ENCODE data around the gene RTTN. TPM values are rescaled to one million over a fixed set of nuclear protein-coding genes. Genes with fewer than 3 reads are reported as not detected.

The RTTN gene
- total and polyA plus RNA-seq, 2 donors from 2014 or later = 6.3 to 12.3 TPM

GRCh38 chr18:70235478-70235877, 30.0 kb upstream of the RTTN start:
- Histone ChIP-seq H3K27me3 (ENCODE audit: control insufficient read depth, insufficient read depth, low read length) (no peaks in the 10 kb centered on the region), H3K4me1 (ENCODE audit: control insufficient read depth in 2 of 3, insufficient read depth in 2 of 3, low read depth in 1 of 3, low read length in 3 of 3) (no peaks in the 10 kb centered on the region), H3K9ac (ENCODE audit: low read length in 3 of 3) (no peak overlapping the region), H3K27ac (ENCODE audit: low read depth in 2 of 2, low read length in 2 of 2) (no peak overlapping the region), H3K36me3 (ENCODE audit: control insufficient read depth in 2 of 3, insufficient read depth in 3 of 3, low read length in 3 of 3) (no peaks in the 10 kb centered on the region), H3K4me3 (ENCODE audit: low read length in 3 of 3) (no peak overlapping the region), H3K9me3 (ENCODE audit: control insufficient read depth in 2 of 3, insufficient read depth in 1 of 3, low read length in 3 of 3) (no peaks in the 10 kb centered on the region)
- intact Hi-C loops (cut with DNase I) = no loop called here
- no peak for TF ChIP-seq CTCF (IDR thresholded peaks at IDR 0.05; ENCODE audit: borderline replicate concordance, extremely low read depth, insufficient read depth)
- DNase-seq (no peak), FAIRE-seq (no peak)

- Histone ChIP-seq H3K9ac (ENCODE audit: low read length in 3 of 3) (no peak overlapping the region), H3K4me1 (ENCODE audit: control insufficient read depth in 2 of 3, insufficient read depth in 2 of 3, low read depth in 1 of 3, low read length in 3 of 3) (no peaks in the 10 kb centered on the region), H3K4me3 (ENCODE audit: low read length in 3 of 3) (no peak overlapping the region), H3K27me3 (ENCODE audit: control insufficient read depth, insufficient read depth, low read length) (no peaks in the 10 kb centered on the region), H3K27ac (ENCODE audit: low read depth in 2 of 2, low read length in 2 of 2) (no peak overlapping the region), H3K36me3 (ENCODE audit: control insufficient read depth in 2 of 3, insufficient read depth in 3 of 3, low read length in 3 of 3) (no peaks in the 10 kb centered on the region), H3K9me3 (ENCODE audit: control insufficient read depth in 2 of 3, insufficient read depth in 1 of 3, low read length in 3 of 3) (no peaks in the 10 kb centered on the region)
- FAIRE-seq = no peak
- DNase-seq = peak in 1 of 5 donors; percentile 34
- no peak for TF ChIP-seq CTCF (IDR thresholded peaks at IDR 0.05; ENCODE audit: borderline replicate concordance, extremely low read depth, insufficient read depth)
- intact Hi-C loops (cut with DNase I) = no loop called here
These were observed 29.4 kb upstream of the RTTN start for GRCh38 chr18:70234667-70235459.

- intact Hi-C loops (cut with DNase I) = no loop called here
- H3K4me1 ChIP-seq (ENCODE audit: control insufficient read depth in 2 of 3, insufficient read depth in 2 of 3, low read depth in 1 of 3, low read length in 3 of 3) = no peaks in the 10 kb centered on the region
- no peak for TF ChIP-seq CTCF (IDR thresholded peaks at IDR 0.05; ENCODE audit: borderline replicate concordance, extremely low read depth, insufficient read depth)
- no peaks in the 10 kb centered on the region for H3K27me3 ChIP-seq (ENCODE audit: control insufficient read depth, insufficient read depth, low read length)
- H3K4me3 ChIP-seq (ENCODE audit: low read length in 3 of 3) = no peak overlapping the region
- no peaks in the 10 kb centered on the region for H3K9me3 ChIP-seq (ENCODE audit: control insufficient read depth in 2 of 3, insufficient read depth in 1 of 3, low read length in 3 of 3)
- no peak overlapping the region for H3K9ac ChIP-seq (ENCODE audit: low read length in 3 of 3)
- H3K36me3 ChIP-seq (ENCODE audit: control insufficient read depth in 2 of 3, insufficient read depth in 3 of 3, low read length in 3 of 3) = no peaks in the 10 kb centered on the region
- DNase-seq (no peak), FAIRE-seq (no peak)
- no peak overlapping the region for H3K27ac ChIP-seq (ENCODE audit: low read depth in 2 of 2, low read length in 2 of 2)
These were observed 28.5 kb upstream of the RTTN start for GRCh38 chr18:70233974-70234373.

Measured in kidney (tissue), 14 donors.